Activated gamma-delta T cell (primary cell): Measurements from ENCODE around the gene DIPK1C.

Experiments used
- DNase-seq: peaks from one replicate; lab custom pipeline; 2025; lab: John Stamatoyannopoulos, UW

Gene DIPK1C

GRCh38 chr18:74420481-74420880 is 36.6 kb downstream of the DIPK1C start:
- DNase-seq: no peak

GRCh38 chr18:74419761-74420160 is 37.3 kb downstream of the DIPK1C start:
- DNase-seq: no peak

GRCh38 chr18:74418023-74418422 is 39.1 kb downstream of the DIPK1C start:
- no peak for DNase-seq

- DNase-seq: no peak
Observed at GRCh38 chr18:74416124-74416523, 41.0 kb downstream of the DIPK1C start.

- no peak for DNase-seq
Observed at GRCh38 chr18:74414953-74415515, 42.1 kb downstream of the DIPK1C start.

GRCh38 chr18:74413836-74414235 is 43.3 kb downstream of the DIPK1C start:
- DNase-seq: no peak

GRCh38 chr18:74412116-74412880 is 44.8 kb downstream of the DIPK1C start:
- DNase-seq: no peak

- no peak for DNase-seq
Observed at GRCh38 chr18:74411475-74411874, 45.6 kb downstream of the DIPK1C start.

GRCh38 chr18:74410441-74410992 is 46.6 kb downstream of the DIPK1C start:
- DNase-seq: no peak

- DNase-seq: no peak
Observed at GRCh38 chr18:74407888-74408287, 49.2 kb downstream of the DIPK1C start.

GRCh38 chr18:74402806-74403433 is 54.2 kb downstream of the DIPK1C start:
- DNase-seq: no peak

GRCh38 chr18:74400813-74401212 is 56.3 kb downstream of the DIPK1C start:
- no peak for DNase-seq

GRCh38 chr18:74399091-74399887 is 57.8 kb downstream of the DIPK1C start:
- no peak for DNase-seq

GRCh38 chr18:74397572-74397971 is 59.5 kb downstream of the DIPK1C start:
- no peak for DNase-seq

- DNase-seq: no peak
Observed at GRCh38 chr18:74396171-74397169, 60.6 kb downstream of the DIPK1C start.

- DNase-seq: no peak
Observed at GRCh38 chr18:74395648-74396154, 61.4 kb downstream of the DIPK1C start.

GRCh38 chr18:74395006-74395405 is 62.1 kb downstream of the DIPK1C start:
- no peak for DNase-seq

- no peak for DNase-seq
Observed at GRCh38 chr18:74392323-74392722, 64.8 kb downstream of the DIPK1C start.

- DNase-seq: no peak
Observed at GRCh38 chr18:74390900-74391299, 66.2 kb downstream of the DIPK1C start.

- DNase-seq: no peak
Observed at GRCh38 chr18:74389991-74390390, 67.1 kb downstream of the DIPK1C start.
